ENCODE measurements around the gene SLC1A2. TPM values are rescaled to one million over a fixed set of nuclear protein-coding genes. Genes with fewer than 3 reads are reported as not detected.

SLC1A2 gene
- total RNA-seq, 1 experiment from 2014 or later: 0.50 TPM

DNA sequence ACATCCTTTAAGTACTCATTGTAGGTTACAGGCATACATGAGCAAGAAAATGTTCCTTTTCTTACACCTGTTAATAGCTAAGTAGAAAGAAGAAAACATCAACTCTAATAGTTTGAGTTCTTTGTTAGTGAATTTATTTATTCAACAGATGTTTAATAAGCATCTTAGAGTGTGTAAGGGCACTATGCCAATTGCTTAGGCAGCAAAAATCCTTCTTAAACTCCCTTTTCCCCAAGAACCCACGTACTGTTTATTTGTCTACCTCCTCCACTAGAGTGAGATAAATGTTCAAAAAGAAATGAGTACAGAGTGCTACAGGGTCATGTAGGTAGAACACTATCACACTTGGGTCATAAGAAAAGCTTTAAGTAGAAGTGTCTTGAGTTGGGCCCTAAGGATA is 149.0 kb downstream of the SLC1A2 start:
- H4K20me1 ChIP-seq (ENCODE audit: control insufficient read depth, insufficient read depth, insufficient read length): no peaks in the 10 kb centered on the region
- H4K8ac ChIP-seq (replicated peaks; ENCODE audit: insufficient read length, low read depth, low read length): no peak overlapping the region
- no peak overlapping the region for H3K18ac ChIP-seq (ENCODE audit: insufficient read length, low read depth, low read length)
- no peak overlapping the region for H3K4ac ChIP-seq (ENCODE audit: low read depth, low read length)
- no peaks in the 10 kb centered on the region for H3K27me3 ChIP-seq (ENCODE audit: insufficient read depth, low read length)
- no peak overlapping the region for H3K4me2 ChIP-seq (ENCODE audit: insufficient read depth, insufficient read length, low read length)
- TF ChIP-seq, protein P1, sequence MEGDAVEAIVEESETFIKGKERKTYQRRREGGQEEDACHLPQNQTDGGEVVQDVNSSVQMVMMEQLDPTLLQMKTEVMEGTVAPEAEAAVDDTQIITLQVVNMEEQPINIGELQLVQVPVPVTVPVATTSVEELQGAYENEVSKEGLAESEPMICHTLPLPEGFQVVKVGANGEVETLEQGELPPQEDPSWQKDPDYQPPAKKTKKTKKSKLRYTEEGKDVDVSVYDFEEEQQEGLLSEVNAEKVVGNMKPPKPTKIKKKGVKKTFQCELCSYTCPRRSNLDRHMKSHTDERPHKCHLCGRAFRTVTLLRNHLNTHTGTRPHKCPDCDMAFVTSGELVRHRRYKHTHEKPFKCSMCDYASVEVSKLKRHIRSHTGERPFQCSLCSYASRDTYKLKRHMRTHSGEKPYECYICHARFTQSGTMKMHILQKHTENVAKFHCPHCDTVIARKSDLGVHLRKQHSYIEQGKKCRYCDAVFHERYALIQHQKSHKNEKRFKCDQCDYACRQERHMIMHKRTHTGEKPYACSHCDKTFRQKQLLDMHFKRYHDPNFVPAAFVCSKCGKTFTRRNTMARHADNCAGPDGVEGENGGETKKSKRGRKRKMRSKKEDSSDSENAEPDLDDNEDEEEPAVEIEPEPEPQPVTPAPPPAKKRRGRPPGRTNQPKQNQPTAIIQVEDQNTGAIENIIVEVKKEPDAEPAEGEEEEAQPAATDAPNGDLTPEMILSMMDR (conservative IDR thresholded peaks at IDR 0.05): no peak
- H3T11ph ChIP-seq (ENCODE audit: low read length): no peak overlapping the region
- H3K27ac ChIP-seq (ENCODE audit: insufficient read length, low read depth, low read length): no peak overlapping the region
- no peak overlapping the region for H3K23ac ChIP-seq (ENCODE audit: insufficient read length, low read depth, low read length)
- H2BK120ac ChIP-seq (ENCODE audit: low read depth, low read length, poor library complexity, severe bottlenecking): no peak overlapping the region
- no peak overlapping the region for H2BK15ac ChIP-seq (ENCODE audit: low read depth, low read length)
- no peaks in the 10 kb centered on the region for H3K4me1 ChIP-seq (ENCODE audit: insufficient read depth, low read length)
- no peak overlapping the region for H3K27ac Mint-ChIP-seq
- no peak overlapping the region for H2BK12ac ChIP-seq (ENCODE audit: insufficient read length, low read depth, low read length)
- no peak overlapping the region for H3K4me3 Mint-ChIP-seq
- no peak overlapping the region for H4K91ac ChIP-seq (ENCODE audit: insufficient read length, low read depth, low read length)
- no peak overlapping the region for H2BK5ac ChIP-seq (ENCODE audit: insufficient read length, low read length)
- no peak overlapping the region for H3K14ac ChIP-seq (ENCODE audit: insufficient read depth, low read length)
- no peaks in the 10 kb centered on the region for H3K23me2 ChIP-seq (ENCODE audit: insufficient read length, low read depth, low read length, poor library complexity, severe bottlenecking)
- H3K4me1 Mint-ChIP-seq: peaks cover 11% of the 10 kb centered on the region in 2 experiments
- H4K5ac ChIP-seq (ENCODE audit: insufficient read length, low read depth, low read length): no peak overlapping the region
- WGBS (ENCODE audit: extremely low coverage, insufficient read length, low lambda C conversion rate): no CpG with 5 or more reads among the region's 1 CpG
- H2AK5ac ChIP-seq (ENCODE audit: insufficient read length, low read length): no peak overlapping the region
- no peaks in the 10 kb centered on the region for H3K9me3 Mint-ChIP-seq
- H3K79me1 ChIP-seq (ENCODE audit: insufficient read depth, low read depth, low read length, poor library complexity, severe bottlenecking): no peaks in the 10 kb centered on the region
- no peak overlapping the region for H3K9ac ChIP-seq (ENCODE audit: extremely low read depth, insufficient read length, low read length)
- H3K56ac ChIP-seq (ENCODE audit: insufficient read length, low read depth, low read length): no peak overlapping the region
- H3K36me3 Mint-ChIP-seq (ENCODE audit: insufficient read depth in 1 of 3, low read depth in 3 of 3): no peaks in the 10 kb centered on the region
- peaks cover 4% of the 10 kb centered on the region; the same call in 1 of the 2 replicates for H3K27me3 Mint-ChIP-seq (ENCODE audit: low read depth)
- no peak for DNase-seq
- H2BK20ac ChIP-seq (ENCODE audit: low read depth, low read length, poor library complexity, severe bottlenecking): no peak overlapping the region
- H3K9me3 ChIP-seq (ENCODE audit: control insufficient read depth, low read depth, low read length): no peaks in the 10 kb centered on the region
- H3K79me2 ChIP-seq (ENCODE audit: insufficient read depth, low read length): no peaks in the 10 kb centered on the region
- H2AFZ ChIP-seq (ENCODE audit: low read length): no peak overlapping the region

Measured in H9 (cell line).